C4-2B (cell line): ENCODE results near the gene IRF2BP2.

Experiments
- CTCF ChIP-seq: fragments of 450-650 bp; conservative IDR thresholded peaks from 2 replicates; pipeline ENCODE4 v1.5.1; 2017; ENCODE audit warnings: mild to moderate bottlenecking
- ZFX ChIP-seq: fragments of 450-650 bp; IDR thresholded peaks from 2 replicates; pipeline ENCODE4 v1.6.1; 2017

- no peak for TF ChIP-seq CTCF
- TF ChIP-seq ZFX, result no peak
Measured at GRCh38 chr1:234584926-234585325, 25.1 kb downstream of the IRF2BP2 start.
